Vagina (tissue), 2 donors: ENCODE results near the gene TNIP1. TPM values are rescaled to one million over a fixed set of nuclear protein-coding genes. Genes with fewer than 3 reads are reported as not detected.

Experiments
- DNase-seq, 2 donors: peaks; one replicate each; pipeline ENCODE4 v3.0.0-alpha.2; 2017; ENCODE audit errors: extremely low spot score in 2 of 2
- H3K27ac ChIP-seq: fragments of 200-600 bp; sonication (generic); one replicate; pipeline ENCODE4 v1.5.1; 2019
- H3K27me3 ChIP-seq: fragments of 200-600 bp; sonication (generic); one replicate; pipeline ENCODE4 v1.5.1; 2019
- H3K36me3 ChIP-seq, 2 donors: fragments of 200-600 bp; sonication (generic); one replicate each; pipeline ENCODE4 v1.5.1; 2017 to 2019
- H3K4me1 ChIP-seq: fragments of 200-600 bp; sonication (generic); one replicate; pipeline ENCODE4 v1.5.1; 2019
- H3K4me3 ChIP-seq, 2 donors: fragments of 200-600 bp; sonication (generic); 1 replicate in 1 of 2; 2 replicates in 1 of 2; pipeline ENCODE4 v1.5.1; 2016 to 2019
- H3K9me3 ChIP-seq: fragments of 200-600 bp; sonication (generic); one replicate; pipeline ENCODE4 v1.5.1; 2019
- POLR2A ChIP-seq, 2 donors: fragments of 450-650 bp; IDR thresholded peaks; one replicate each; pipeline ENCODE4 v1.6.1; 2017; ENCODE audit warnings: antibody characterized with exemption in 2 of 2, mild to moderate bottlenecking in 2 of 2, moderate library complexity in 2 of 2
- POLR2AphosphoS5 ChIP-seq, 2 donors: sonication (generic); formaldehyde crosslinking; IDR thresholded peaks; one replicate each; pipeline ENCODE4 v1.9.0; 2017; ENCODE audit warnings: antibody characterized with exemption in 2 of 2, mild to moderate bottlenecking in 2 of 2, low read depth in 1 of 2; ENCODE audit not compliant: insufficient read depth in 1 of 2
- intact Hi-C: fragments of 100-400 bp; cut with DNase I; formaldehyde crosslinking; loops from one replicate; pipeline ENCODE4 v1.15.1; 2023
- total RNA-seq: library from RNA; depleted of rRNA; stranded (reverse); fragments of >200 nt; gene quantifications from one replicate; pipeline ENCODE4 v1.2.3, GENCODE V29; 2016
- TF ChIP-seq, protein P1 (sequence below), 3 experiments: fragments of 450-650 bp in 2 of 3; fragments of 200-600 bp in 1 of 3; sonication (generic) in 1 of 3; IDR thresholded peaks; one replicate each; pipeline ENCODE4 v1.5.1; 2017 to 2019; ENCODE audit warnings: antibody characterized with exemption in 3 of 3, mild to moderate bottlenecking in 2 of 3, moderate library complexity in 2 of 3

Gene TNIP1
- total RNA-seq, 1 donor from 2014 or later, result 92.6 TPM

DNA sequence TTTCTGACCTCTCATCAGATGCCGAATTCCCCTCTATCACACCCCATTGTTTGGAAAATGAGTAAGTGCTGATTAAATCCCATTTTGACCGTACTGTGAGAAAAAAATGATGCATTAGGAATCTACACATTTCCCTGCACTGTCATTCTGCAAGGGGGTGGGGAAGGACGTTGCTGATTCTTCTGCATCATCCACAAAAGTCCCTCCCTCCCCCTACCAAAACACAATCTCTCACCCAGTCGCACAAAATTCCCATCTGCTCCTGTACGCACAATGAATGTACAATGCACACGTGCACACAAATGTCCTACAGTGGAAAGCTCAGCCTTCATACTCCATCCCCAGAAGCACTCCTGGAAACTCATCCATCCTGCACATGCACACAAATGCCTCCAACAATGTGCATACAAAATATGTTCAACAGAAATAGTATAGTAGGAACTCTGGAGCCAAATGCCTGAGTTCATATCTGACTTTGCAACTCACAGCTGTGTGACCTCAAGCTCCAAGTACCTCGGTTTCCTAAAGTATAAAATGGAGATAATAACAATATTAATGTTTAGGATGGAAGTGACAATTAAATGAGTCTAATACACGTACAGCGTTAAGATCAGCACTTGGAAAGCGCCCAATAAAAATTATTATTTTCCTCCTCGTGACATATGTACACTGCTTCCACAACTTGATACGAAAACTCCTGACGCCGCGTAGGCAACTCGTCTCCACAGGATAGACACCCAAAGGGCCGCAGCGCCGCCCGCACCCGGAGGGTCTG, 809 bp downstream of the TNIP1 start:
- Histone ChIP-seq H3K27ac (peak overlapping the region; percentile 99), H3K4me1 (peaks cover 86% of the 10 kb centered on the region), H3K4me3 (peak overlapping the region; percentile 74 to 95), H3K36me3 (no peaks in the 10 kb centered on the region), H3K27me3 (no peaks in the 10 kb centered on the region), H3K9me3 (no peaks in the 10 kb centered on the region)
- intact Hi-C loops, result no loop called here
- TF ChIP-seq, protein P1, sequence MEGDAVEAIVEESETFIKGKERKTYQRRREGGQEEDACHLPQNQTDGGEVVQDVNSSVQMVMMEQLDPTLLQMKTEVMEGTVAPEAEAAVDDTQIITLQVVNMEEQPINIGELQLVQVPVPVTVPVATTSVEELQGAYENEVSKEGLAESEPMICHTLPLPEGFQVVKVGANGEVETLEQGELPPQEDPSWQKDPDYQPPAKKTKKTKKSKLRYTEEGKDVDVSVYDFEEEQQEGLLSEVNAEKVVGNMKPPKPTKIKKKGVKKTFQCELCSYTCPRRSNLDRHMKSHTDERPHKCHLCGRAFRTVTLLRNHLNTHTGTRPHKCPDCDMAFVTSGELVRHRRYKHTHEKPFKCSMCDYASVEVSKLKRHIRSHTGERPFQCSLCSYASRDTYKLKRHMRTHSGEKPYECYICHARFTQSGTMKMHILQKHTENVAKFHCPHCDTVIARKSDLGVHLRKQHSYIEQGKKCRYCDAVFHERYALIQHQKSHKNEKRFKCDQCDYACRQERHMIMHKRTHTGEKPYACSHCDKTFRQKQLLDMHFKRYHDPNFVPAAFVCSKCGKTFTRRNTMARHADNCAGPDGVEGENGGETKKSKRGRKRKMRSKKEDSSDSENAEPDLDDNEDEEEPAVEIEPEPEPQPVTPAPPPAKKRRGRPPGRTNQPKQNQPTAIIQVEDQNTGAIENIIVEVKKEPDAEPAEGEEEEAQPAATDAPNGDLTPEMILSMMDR (IDR thresholded peaks at IDR 0.05), result no peak
- TF ChIP-seq POLR2AphosphoS5 (IDR thresholded peaks at IDR 0.05; ENCODE audit: insufficient read depth in 1 of 2, low read depth in 1 of 2) (no peak), POLR2A (IDR thresholded peaks at IDR 0.05) (no peak)
- DNase-seq, result no peak

DNA sequence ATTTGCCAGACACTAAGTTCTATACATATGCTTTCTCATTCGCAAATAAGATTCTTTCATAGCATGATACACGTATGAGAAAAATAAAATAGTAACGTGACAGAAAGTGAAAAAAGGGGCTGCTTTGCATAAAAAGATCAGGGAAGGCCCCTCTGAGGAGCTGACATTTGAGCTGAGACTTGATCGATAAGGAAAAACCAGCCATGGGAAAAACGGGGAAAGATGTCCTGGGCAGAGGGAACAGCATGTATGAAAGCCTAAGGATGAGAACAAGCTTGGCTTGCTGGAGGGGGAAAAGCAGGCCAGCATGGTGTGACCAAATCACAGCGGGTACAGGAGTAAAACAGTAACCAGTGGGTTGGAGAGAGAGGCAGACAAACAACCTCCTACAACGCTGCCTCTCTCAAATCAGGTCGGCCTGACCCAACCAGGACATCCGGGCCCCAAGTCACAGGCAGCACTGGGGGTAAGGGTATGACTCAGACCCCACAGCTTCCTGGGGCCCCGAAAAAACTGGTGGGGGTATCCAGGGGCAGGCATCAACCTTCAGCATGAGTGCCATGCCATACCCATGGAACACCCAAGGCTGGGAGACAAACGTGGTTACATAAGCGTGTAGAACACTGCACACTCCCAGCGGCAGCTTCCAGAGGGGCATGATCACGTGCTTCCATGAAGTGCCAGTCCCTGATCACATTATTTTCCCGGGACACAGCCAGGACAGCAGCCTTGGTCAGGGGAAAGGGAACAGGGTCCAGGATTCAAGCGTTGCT, 2.2 kb downstream of the TNIP1 start:
- no peaks in the 10 kb centered on the region for H3K9me3 ChIP-seq
- no peak for DNase-seq
- H3K4me1 ChIP-seq, result peaks cover 78% of the 10 kb centered on the region
- TF ChIP-seq POLR2AphosphoS5 (IDR thresholded peaks at IDR 0.05; ENCODE audit: insufficient read depth in 1 of 2, low read depth in 1 of 2), result peak in 1 of 2 donors; percentile 33
- TF ChIP-seq POLR2A (IDR thresholded peaks at IDR 0.05), result no peak
- intact Hi-C loops, result no loop called here
- H3K36me3 ChIP-seq, result no peaks in the 10 kb centered on the region
- peak overlapping the region; percentile 19 to 74 for H3K4me3 ChIP-seq
- H3K27me3 ChIP-seq, result no peaks in the 10 kb centered on the region
- peak overlapping the region; percentile 99 for H3K27ac ChIP-seq

DNA sequence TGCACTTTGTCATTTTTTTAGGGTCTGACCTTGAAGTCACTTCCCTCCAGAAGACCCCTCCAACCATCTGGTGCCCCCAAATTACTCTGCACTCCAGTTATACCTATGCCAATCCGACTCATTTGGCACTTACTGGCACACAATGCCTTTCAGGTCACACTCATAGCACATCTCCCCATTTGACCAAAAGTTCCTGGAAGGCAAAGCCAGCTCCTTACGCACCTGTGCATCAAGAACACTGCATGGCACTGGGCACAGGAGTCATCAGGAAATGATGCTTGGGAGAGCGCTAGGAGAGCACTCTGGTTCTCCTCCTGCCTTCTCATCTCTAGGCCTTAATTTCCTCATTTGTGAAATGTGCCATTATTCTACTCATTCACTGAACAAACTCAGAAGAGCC, 2.9 kb downstream of the TNIP1 start:
- intact Hi-C loops, result no loop called here
- peaks cover 72% of the 10 kb centered on the region for H3K4me1 ChIP-seq
- TF ChIP-seq POLR2AphosphoS5 (IDR thresholded peaks at IDR 0.05; ENCODE audit: insufficient read depth in 1 of 2, low read depth in 1 of 2) (no peak), POLR2A (IDR thresholded peaks at IDR 0.05) (no peak)
- TF ChIP-seq, protein P1 (IDR thresholded peaks at IDR 0.05), result no peak
- H3K27ac ChIP-seq, result peak overlapping the region; percentile 99
- no peaks in the 10 kb centered on the region for H3K27me3 ChIP-seq
- DNase-seq, result no peak
- H3K4me3 ChIP-seq, result peak overlapping the region in 1 of 2 donors; percentile 74
- no peaks in the 10 kb centered on the region for H3K9me3 ChIP-seq
- no peaks in the 10 kb centered on the region for H3K36me3 ChIP-seq

DNA sequence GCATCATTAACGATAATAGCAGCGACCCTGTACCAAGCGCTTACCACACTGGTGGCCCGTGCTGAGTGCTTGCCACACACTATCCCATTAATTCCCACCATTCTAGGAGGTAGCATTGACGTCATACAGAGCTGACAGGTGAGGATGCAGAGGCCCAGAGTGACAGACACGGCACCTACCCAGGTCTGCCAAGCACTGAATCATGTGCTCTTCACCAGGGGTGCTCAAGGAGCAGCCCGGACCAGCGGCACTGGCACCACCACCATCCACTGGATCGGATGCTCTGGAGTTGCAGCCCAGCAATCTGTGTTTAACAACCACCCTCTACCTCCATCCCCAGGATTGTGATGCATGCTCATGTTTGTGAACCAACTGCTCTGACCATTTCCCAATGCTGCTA, 3.4 kb downstream of the TNIP1 start:
- no peak for DNase-seq
- H3K4me1 ChIP-seq, result peaks cover 72% of the 10 kb centered on the region
- H3K27ac ChIP-seq, result peak overlapping the region; percentile 99
- H3K9me3 ChIP-seq, result no peaks in the 10 kb centered on the region
- intact Hi-C loops, result no loop called here
- no peaks in the 10 kb centered on the region for H3K36me3 ChIP-seq
- no peak overlapping the region for H3K4me3 ChIP-seq
- TF ChIP-seq, protein P1 (IDR thresholded peaks at IDR 0.05), result no peak
- TF ChIP-seq POLR2A (IDR thresholded peaks at IDR 0.05) (no peak), POLR2AphosphoS5 (IDR thresholded peaks at IDR 0.05; ENCODE audit: insufficient read depth in 1 of 2, low read depth in 1 of 2) (no peak)
- no peaks in the 10 kb centered on the region for H3K27me3 ChIP-seq

DNA sequence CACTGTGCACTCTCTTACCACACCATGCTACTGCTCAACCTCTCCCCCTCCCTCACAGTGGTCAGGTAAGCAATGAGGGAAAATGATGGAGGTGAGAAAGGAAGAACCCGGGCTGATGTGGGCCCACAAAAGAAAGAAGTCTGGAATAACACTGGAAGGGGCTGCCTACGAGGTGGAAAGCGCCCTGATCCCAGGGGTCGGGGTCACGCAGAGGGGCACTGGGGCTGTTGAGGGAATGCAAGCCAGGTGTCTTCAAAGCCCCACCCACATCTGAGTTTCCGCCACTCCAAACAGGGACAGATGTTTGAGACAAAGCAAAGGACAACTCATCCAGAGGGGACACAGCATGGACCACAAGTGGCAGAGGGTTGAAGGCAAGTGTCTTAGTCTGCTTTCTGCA, 4.2 kb downstream of the TNIP1 start:
- H3K27ac ChIP-seq, result peak overlapping the region; percentile 36
- no peak overlapping the region for H3K4me3 ChIP-seq
- H3K9me3 ChIP-seq, result no peaks in the 10 kb centered on the region
- DNase-seq, result no peak
- H3K27me3 ChIP-seq, result no peaks in the 10 kb centered on the region
- no peaks in the 10 kb centered on the region for H3K36me3 ChIP-seq
- H3K4me1 ChIP-seq, result peaks cover 72% of the 10 kb centered on the region
- TF ChIP-seq, protein P1 (IDR thresholded peaks at IDR 0.05), result no peak
- no peak for TF ChIP-seq POLR2A (IDR thresholded peaks at IDR 0.05)
- TF ChIP-seq POLR2AphosphoS5 (IDR thresholded peaks at IDR 0.05; ENCODE audit: insufficient read depth in 1 of 2, low read depth in 1 of 2), result no peak
- intact Hi-C loops, result no loop called here
